ACHN (cell line): ENCODE measurements around the gene SOCS1.
A peak's percentile ranks its signal among the peaks of the same experiment; 100 is the strongest.
"Not testable (repeated sequence)": the region's sequence is repeated elsewhere in the genome, so short reads cannot be mapped to it uniquely, and the experiment has no call there.

Source experiments
- DNase-seq: peaks from one replicate; pipeline ENCODE4 v3.0.0-alpha.2; 2015
- in situ Hi-C: cut with HindIII; loops from 2 replicates; pipeline ENCODE4 v1.10.0; 2017; ENCODE audit warnings: low sequenced_read_pairs, low pct_ligation_motif_present, low pct_unique_long_range_greater_than_20kb

The SOCS1 gene

GRCh38 chr16:11289696-11290095 lies 33.7 kb upstream of the SOCS1 start:
- in situ Hi-C loops, DNase-seq: not testable (repeated sequence)

- in situ Hi-C loops = no loop called here
- no peak for DNase-seq
Measured at GRCh38 chr16:11289202-11289601, 33.2 kb upstream of the SOCS1 start.

GRCh38 chr16:11285842-11286241 lies 29.8 kb upstream of the SOCS1 start:
- DNase-seq = no peak
- in situ Hi-C loops = no loop called here

DNA sequence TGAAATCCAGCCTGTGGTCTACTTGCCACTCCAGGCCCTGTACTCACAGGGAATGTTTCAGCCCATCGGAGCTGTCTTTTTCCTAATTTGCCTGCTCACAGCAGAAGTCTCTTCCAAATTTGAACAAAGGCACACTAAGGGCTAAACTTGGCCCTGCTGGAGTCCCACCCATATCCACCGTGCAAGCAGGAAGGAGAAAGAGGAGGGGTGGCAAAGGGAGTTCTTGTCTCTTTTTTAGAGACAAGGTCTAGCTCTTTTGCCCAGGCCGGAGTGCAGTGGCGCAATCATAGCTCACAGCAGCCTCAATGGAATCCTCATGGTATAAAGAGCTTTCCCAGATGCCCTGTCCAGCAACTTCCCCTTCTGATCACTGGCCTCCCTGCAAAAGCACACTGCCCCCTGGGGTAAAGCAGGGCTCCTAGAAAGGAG lies 27.8 kb upstream of the SOCS1 start:
- peak; percentile 10 for DNase-seq
- in situ Hi-C loops = no loop called here

DNA sequence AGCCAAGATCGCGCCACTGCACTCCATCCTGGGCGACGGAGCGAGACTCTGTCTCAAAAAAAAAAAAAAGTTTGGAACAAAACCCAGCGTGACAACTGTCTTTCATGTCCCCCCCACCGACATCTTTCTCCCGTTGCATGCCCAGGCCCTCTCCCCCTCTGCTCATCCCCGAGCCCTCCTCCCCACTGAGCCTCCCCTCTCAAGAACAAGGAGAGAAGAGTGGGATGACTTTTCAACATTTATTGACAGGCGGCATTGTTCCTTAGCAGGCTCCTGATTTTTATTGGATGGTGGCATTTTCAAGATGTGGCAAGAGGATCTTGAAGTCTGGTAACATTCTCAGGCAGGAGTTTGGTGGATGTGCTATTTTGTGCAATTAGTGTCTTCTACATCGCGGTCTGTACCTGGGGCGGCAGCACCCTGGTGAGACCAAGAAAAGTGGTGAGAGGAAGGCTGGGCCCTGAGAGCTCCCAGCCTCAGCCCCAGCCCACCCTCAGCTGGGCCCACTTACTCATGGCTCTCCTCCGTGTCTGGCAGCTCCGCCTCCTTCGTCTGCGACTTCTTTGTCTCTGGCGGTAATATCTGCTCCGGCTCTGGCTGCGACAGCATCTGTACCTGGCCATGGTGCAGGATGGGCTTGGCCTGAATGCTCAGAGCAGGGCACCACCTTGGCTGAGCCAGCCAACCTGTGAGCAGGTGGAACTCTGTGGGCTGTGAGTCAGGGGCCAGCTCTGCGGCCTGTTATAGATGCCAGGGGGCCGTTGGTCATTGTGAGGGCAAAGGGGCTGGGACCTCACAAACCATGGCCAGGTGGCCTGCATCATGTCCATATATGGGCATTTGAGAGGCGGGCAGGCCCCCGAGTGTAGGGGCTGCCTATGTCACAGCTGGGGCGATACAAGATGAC lies 24.9 kb upstream of the SOCS1 start, which contains the start of gene PRM1:
Gene PRM1 (minus strand): TSS at position 715 of the 907 bp plus-strand sequence. CDS start 92 bp downstream, at position 623.
- in situ Hi-C loops = no loop called here
- DNase-seq = no peak

GRCh38 chr16:11278681-11279628 lies 23.0 kb upstream of the SOCS1 start:
- in situ Hi-C loops = no loop called here
- DNase-seq = no peak

DNA sequence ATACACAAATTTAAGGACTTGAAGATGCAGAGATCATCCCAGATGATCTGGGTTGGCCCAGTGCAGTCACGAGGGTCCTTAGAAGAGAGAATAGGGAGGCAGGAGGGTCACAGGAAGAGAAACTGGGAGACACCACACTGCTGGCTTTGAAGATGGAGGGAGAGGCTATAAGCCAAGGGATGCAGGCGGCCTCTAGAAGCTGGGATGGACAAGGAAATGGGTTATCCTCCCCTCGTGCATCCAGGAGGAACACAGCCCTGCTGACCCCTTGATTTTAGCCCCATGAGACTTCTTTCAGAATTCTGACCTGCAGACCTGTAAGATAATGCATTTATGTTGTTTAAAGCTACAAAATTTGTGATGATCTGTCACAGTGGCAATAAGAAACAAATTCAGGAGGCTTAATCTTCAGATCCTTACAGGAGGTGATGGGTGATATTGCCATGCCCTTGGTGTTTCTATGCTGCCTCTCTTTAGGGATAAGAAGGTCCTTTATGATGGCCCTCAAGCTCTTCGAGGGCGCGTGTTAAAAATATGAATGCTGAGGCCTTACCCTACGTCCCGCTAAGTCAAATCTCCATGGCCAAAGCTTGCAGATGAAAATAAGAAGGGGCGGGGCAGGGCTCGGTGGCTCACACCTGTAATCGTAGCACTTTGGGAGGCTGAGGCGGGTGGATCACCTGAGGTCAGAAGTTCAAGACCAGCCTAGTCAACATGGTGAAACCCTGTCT lies 21.8 kb upstream of the SOCS1 start:
- DNase-seq = no peak
- in situ Hi-C loops = no loop called here

- DNase-seq = no peak
- in situ Hi-C loops = no loop called here
Measured at GRCh38 chr16:11276896-11277593, 21.0 kb upstream of the SOCS1 start.

DNA sequence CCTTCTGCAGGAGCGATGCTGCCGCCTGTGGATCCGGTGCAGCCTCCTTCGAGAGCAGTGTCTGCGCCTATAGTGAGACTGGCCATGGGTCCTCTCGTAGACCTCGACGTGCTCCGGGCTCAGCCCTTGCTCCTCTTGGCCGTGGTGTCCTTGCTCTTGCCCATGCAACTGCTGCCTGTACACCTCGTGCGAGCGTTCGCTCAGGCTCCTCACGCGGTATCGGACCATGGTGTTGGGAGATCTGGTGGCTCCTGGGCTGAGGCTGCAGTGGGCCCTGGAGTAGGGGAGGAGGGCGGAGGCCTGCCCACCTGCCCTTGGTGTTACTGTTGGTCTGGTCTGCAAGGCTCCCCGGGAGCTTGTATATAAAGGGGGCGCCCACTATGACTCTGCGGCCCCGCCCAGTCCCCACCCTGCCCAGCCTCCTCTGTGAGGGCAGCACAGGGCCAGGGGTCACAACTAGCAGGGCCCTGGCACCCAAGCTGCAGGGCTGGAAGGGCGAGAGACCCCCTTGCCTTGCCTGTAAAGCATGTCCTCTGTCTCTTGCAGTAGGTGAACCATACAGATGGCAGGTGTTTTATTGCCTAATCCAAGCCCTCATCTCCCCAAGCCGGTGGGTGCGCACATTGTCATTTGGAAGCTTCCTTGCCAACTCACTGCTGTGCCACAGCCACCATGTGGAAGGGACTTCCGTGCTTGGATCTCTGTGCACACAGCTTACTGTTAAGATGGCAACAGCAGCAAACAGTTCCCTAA lies 20.3 kb upstream of the SOCS1 start, which contains the start of gene PRM2:
Gene PRM2 (minus strand): TSS at position 338 of the 753 bp plus-strand sequence. CDS start 110 bp downstream, at position 228.
- in situ Hi-C loops = no loop called here

DNA sequence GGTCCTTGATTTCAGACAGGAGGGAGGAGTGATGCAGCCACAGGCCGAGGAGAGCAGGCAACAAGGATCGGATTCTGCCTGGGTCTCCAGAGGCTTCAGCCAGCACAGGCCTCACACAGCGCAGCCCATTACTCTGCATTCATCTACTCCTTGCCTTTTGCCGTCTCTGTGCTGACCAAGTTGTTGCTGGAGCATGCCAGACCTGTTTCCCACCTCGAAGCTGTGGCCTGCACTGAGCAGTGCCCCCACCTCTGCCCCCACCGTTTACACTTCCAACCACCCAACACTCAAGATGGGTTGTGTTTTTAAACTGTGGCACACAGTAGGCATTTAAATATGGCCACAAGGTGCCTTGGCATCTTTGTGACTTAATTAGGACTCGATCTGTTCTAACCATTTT lies 19.0 kb upstream of the SOCS1 start:
- in situ Hi-C loops = no loop called here
- DNase-seq = no peak

More for the DNA sequence above, 20.3 kb upstream of the SOCS1 start, which contains the start of gene PRM2:
- DNase-seq = no peak

GRCh38 chr16:11273721-11274324 lies 17.8 kb upstream of the SOCS1 start:
- in situ Hi-C loops = no loop called here
- DNase-seq = no peak

- no peak for DNase-seq
- in situ Hi-C loops = no loop called here
Measured at GRCh38 chr16:11272921-11273720, 17.1 kb upstream of the SOCS1 start, which contains the start of gene PRM3. Gene PRM3 (minus strand): TSS chr16:11273629. CDS start chr16:11273595, 34 bp downstream.

DNA sequence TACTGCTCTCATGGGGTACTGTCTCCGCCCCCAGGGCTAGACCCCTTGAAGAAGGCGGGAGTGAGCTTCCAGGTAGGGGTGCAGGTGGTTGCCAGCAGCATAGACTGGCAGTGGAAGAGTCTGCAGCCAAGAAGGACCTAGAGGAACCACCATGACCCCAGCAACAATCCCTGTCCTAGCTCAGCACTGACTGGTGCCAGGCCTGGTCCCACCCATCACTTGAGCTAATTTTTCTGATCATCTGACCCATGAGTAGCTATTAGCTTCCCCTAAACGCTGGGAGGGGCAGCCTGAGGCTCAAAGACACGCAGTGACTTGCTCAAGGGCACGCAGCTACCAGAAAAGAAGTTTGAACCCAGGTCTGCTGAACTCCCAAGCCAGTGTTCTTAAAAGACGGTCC lies 16.5 kb upstream of the SOCS1 start:
- in situ Hi-C loops = no loop called here
- no peak for DNase-seq

DNA sequence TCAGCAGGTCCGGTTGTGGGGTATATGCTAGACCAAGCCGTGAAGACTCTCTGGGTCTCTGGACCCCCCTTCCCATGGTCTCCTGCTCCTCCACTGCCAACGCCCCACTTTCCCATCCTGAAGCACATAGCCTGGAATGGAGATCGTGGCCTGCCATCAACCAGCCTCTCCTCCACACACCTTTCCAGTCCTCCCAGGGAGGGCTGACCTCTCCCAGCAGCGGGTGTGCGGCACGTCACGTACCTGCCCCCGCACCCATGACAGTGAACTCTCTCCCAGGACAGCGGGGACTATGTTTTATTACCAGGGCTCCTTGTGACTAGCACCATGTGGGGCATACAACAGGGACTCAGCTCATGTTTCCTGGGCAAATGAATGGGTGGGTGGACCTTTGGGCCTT lies 15.6 kb upstream of the SOCS1 start:
- in situ Hi-C loops = no loop called here
- no peak for DNase-seq

- in situ Hi-C loops = no loop called here
Measured at GRCh38 chr16:11270602-11271162, 14.7 kb upstream of the SOCS1 start.

GRCh38 chr16:11268921-11269375 lies 12.9 kb upstream of the SOCS1 start, which contains the start of gene TNP2:
Gene TNP2 (minus strand): TSS chr16:11269325. CDS start chr16:11269262, 63 bp downstream.
- in situ Hi-C loops = no loop called here
- no peak for DNase-seq

More at GRCh38 chr16:11270602-11271162, 14.7 kb upstream of the SOCS1 start:
- no peak for DNase-seq
